ENCODE measurements around the gene SEC14L3. TPM values are rescaled to one million over a fixed set of nuclear protein-coding genes. Genes with fewer than 3 reads are reported as not detected.
A peak's percentile ranks its signal among the peaks of the same experiment; 100 is the strongest.

SEC14L3 gene
- total and polyA plus RNA-seq, 8 donors = 0.05 TPM; not detected in 7

GRCh38 chr22:30434843-30435242 lies 37.0 kb downstream of the SEC14L3 start:
- no peaks in the 10 kb centered on the region for H3K27me3 ChIP-seq
- WGBS, 2 donors = 63 to 83% methylated on average over 1 of the region's 1 CpG
- H3K4me3 ChIP-seq = no peak overlapping the region
- H3K36me3 ChIP-seq = no peaks in the 10 kb centered on the region
- no peaks in the 10 kb centered on the region for H3K9me3 ChIP-seq
- no peak for DNase-seq
- no peak for FAIRE-seq
- ATAC-seq = no peak
- H3K4me1 ChIP-seq = no peaks in the 10 kb centered on the region
- TF ChIP-seq CTCF (IDR thresholded peaks at IDR 0.05) = no peak
- intact Hi-C loops (cut with DNase I) = no loop called here
- H3K27ac ChIP-seq = no peak overlapping the region

GRCh38 chr22:30433773-30434172 lies 38.0 kb downstream of the SEC14L3 start:
- no peak for TF ChIP-seq CTCF (IDR thresholded peaks at IDR 0.05)
- ATAC-seq (no peak), FAIRE-seq (no peak), DNase-seq (no peak)
- H3K9me3 ChIP-seq = no peaks in the 10 kb centered on the region
- H3K4me3 ChIP-seq = no peak overlapping the region
- H3K36me3 ChIP-seq = no peaks in the 10 kb centered on the region
- no peaks in the 10 kb centered on the region for H3K27me3 ChIP-seq
- H3K27ac ChIP-seq = no peak overlapping the region
- intact Hi-C loops (cut with DNase I) = no loop called here
- 94 to 100% methylated on average over 1 of the region's 1 CpG for WGBS, 2 donors
- H3K4me1 ChIP-seq = no peaks in the 10 kb centered on the region

GRCh38 chr22:30433227-30433626 lies 38.6 kb downstream of the SEC14L3 start:
- ATAC-seq (no peak), FAIRE-seq (no peak)
- WGBS, 2 donors = 85 to 86% methylated on average over 3 of the region's 3 CpGs

GRCh38 chr22:30432520-30432919 lies 39.3 kb downstream of the SEC14L3 start:
- 53 to 56% methylated on average over 2 of the region's 2 CpGs for WGBS, 2 donors
- intact Hi-C loops (cut with DNase I) = no loop called here
- Histone ChIP-seq H3K4me1 (no peaks in the 10 kb centered on the region), H3K9me3 (no peaks in the 10 kb centered on the region), H3K36me3 (no peaks in the 10 kb centered on the region), H3K27ac (no peak overlapping the region), H3K27me3 (no peaks in the 10 kb centered on the region), H3K4me3 (no peak overlapping the region)
- no peak for TF ChIP-seq CTCF (IDR thresholded peaks at IDR 0.05)
- no peak for FAIRE-seq
- ATAC-seq = no peak
- no peak for DNase-seq

More at GRCh38 chr22:30433227-30433626, 38.6 kb downstream of the SEC14L3 start:
- Histone ChIP-seq H3K4me1 (no peaks in the 10 kb centered on the region), H3K27ac (no peak overlapping the region), H3K4me3 (no peak overlapping the region), H3K27me3 (no peaks in the 10 kb centered on the region), H3K9me3 (no peaks in the 10 kb centered on the region), H3K36me3 (no peaks in the 10 kb centered on the region)
- TF ChIP-seq CTCF (IDR thresholded peaks at IDR 0.05) = no peak
- intact Hi-C loops (cut with DNase I) = no loop called here
- no peak for DNase-seq

- DNase-seq (peak in 1 of 6 donors; percentile 26), FAIRE-seq (no peak), ATAC-seq (no peak)
- H3K4me1 ChIP-seq = no peaks in the 10 kb centered on the region
- no peaks in the 10 kb centered on the region for H3K9me3 ChIP-seq
- H3K27me3 ChIP-seq = no peaks in the 10 kb centered on the region
- 89 to 100% methylated on average over 4 of the region's 4 CpGs for WGBS, 2 donors
- intact Hi-C loops (cut with DNase I) = no loop called here
- H3K36me3 ChIP-seq = no peaks in the 10 kb centered on the region
- H3K4me3 ChIP-seq = no peak overlapping the region
- no peak overlapping the region for H3K27ac ChIP-seq
- no peak for TF ChIP-seq CTCF (IDR thresholded peaks at IDR 0.05)
Observed at GRCh38 chr22:30432096-30432495, 39.7 kb downstream of the SEC14L3 start.

Data from pancreas (tissue), 10 donors.